HG02840 (cell line): ENCODE measurements around the gene EMID1.
A peak's percentile ranks its signal among the peaks of the same experiment; 100 is the strongest.

Experiments
- ATAC-seq: cut with Tn5 transposase; IDR thresholded peaks from one replicate; pipeline ENCODE4 v1.9.1; 2021; ENCODE audit warnings: mild to moderate bottlenecking, moderate library complexity, moderate number of reproducible peaks; ENCODE audit not compliant: unreplicated experiment, low FRiP score

Gene EMID1

GRCh38 chr22:29205594-29206371 is at the start of gene EMID1:
Gene EMID1, plus strand, starts transcription at chr22:29205896. Its CDS starts 143 bp downstream, at chr22:29206039.
- ATAC-seq, result no peak

DNA sequence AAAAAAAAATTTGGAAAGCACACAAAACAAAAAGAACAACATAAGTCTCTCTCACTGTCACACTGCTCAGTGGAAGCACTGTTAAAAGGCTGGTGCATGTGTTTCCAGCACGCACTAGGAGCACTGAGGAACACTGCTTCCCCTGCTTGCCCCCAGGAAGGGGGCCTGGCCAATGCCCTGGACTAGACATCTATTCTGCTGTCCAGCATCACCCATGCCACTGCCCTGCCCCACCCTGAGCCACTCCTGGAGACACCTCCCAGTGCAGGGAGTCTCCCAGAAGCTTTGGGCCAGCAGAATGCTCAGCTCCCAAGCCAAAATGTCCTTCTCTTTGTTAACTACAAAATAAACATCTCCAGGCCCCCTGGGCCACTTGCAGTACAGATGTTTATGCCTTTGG is 49.7 kb upstream of the EMID1 start:
- no peak for ATAC-seq

DNA sequence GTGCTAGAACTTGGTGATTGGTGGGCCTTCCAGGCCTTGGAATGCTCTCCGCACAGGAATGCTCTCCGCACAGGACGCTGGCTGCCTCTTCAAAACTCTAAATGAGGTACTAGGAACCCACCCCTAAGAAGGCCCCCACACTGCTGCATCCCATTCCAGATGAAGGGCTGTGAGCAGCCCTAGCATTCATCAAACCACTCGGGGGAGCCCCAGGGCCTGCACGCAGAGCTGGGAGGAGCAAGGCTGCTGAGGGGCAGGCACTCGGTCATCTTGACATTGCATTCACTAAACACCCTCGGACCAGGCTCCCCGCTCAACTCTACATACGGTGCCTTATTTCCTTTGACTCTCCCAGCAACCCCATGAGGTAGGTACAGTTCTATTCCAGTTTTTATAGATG is 49.2 kb upstream of the EMID1 start:
- no peak for ATAC-seq

- ATAC-seq, result no peak
Observed at GRCh38 chr22:29157759-29158535, 47.7 kb upstream of the EMID1 start.

GRCh38 chr22:29158546-29158945 is 47.1 kb upstream of the EMID1 start:
- no peak for ATAC-seq

- ATAC-seq, result no peak
Observed at GRCh38 chr22:29163808-29164207, 41.9 kb upstream of the EMID1 start.

DNA sequence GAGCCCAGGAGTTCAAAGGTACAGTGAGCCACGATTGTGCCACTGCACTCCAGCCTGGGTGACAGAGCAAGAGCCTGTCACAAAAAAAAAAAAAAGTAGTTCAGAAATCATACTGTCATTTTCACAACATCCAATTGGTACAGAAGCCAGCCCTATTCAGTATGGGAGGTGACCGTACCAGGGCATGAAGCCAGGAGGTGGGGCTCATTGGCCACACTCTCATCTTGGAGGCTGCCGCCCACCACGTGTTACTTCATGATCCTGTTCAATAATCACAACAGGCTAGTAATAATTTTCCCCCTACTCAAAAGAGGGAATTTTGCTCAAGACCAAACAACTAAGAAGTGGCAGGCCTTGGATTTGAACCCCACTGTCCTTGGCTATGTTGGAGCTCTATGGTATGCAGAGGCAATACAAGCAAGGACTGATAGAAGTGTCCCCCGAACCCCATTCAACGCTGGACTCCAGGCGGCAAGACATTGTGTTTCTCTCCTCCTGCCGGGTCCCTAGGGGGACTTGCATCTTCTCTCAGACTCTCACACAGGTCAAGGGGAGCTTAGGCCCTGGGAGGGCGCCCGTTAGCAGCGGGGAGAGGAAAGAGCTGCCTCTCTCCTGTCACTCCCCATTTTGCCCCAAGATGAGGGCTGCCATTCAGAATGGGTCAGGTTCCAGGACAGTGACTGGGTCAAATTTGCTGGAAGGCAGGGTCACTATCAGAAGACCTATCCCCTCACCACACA is 40.2 kb upstream of the EMID1 start:
- ATAC-seq, result no peak

GRCh38 chr22:29166180-29166579 is 39.5 kb upstream of the EMID1 start:
- no peak for ATAC-seq

- ATAC-seq, result peak; percentile 90
Observed at GRCh38 chr22:29167032-29167911, 38.4 kb upstream of the EMID1 start.

GRCh38 chr22:29171721-29172120 is 34.0 kb upstream of the EMID1 start:
- no peak for ATAC-seq

DNA sequence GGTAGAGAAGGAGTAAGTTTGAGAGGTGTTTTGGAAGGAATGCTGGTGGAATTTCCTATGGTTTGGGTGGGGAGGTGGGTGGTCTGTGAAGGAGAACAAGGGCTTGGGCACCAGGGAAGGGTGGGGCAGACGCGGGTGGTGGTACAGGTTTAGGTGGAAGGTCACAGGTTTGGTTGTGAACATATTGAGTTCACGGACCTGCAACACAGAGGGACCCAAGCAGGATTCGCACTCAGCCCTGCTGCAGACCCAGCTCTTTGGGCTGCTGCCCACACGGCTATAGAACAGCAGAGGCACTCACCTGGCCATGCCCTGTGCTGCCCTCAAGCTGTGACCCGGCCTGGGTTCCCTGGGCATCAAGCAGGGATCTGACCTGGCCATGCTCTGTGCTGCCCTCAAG is 33.5 kb upstream of the EMID1 start:
- no peak for ATAC-seq

GRCh38 chr22:29175312-29175835 is 30.3 kb upstream of the EMID1 start:
- no peak for ATAC-seq

DNA sequence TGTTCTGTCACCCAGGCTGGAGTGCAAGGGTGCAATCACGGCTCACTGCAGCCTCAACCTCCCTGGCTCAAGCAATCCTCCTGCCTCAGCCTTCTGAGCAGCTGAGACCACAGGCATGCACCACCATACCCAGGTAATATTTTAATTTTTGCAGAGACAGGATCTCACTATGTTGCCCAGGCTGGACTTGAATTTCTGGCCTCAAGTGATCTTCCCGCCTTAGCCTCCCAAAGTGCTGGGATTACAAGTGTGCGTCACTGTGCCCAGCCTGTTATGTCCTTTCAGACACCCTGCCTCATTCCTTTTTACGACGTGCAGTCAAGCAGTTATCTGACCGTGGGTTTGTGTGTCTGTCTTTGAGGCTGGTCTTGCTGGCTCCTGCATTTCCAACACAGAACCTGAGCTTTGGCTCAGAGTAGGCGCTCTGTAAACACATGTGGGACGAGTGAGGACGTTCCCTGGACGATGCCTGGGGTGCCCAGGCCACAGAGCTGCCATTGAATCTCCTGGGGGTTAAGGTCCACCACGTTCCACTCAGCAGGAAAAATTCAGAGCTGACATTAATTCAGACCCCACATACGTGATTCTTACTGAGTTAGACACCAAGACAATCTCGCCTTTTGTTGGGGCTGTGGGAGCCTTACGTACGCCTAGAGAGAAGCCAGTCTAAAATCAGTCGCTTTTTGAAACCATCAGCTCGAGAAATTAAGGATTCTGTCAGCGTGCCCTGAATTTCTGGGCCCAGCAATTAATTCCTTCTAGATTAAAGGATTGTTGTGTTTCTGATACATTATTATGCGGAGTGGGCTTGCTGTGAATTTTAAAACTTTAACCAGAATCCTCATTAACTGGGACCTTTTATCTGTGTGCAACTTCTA is 21.5 kb upstream of the EMID1 start:
- no peak for ATAC-seq

DNA sequence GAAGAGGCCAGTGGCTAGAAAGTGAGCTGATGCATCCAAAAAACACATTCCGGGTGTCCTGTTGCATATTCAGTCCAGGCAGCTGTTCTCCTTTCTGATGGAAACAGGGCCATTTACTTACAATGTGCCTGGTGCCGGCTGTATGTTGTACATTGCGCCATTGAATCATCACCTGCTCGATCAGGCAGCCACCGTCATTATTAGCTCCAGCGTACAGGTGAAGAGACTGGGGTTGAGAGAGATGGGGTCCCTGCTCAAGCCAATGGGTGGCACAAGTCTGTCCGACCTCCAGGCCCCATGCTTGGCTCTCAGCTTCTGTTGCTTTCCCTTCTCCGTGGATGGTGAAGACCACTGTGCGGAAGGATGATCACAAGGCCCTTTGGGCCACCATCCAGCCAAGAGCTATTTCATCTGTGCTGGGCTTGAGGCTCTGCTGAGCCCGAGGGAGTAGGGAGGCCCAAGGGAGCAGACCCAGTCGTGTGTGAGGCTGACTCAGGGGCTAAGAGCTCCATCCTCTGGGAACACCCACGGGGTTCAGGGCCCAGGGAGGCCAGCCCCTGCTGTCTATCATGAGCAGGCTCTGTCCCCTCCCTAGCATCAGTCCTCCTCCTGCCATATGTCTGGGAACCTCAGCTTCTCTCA is 20.7 kb upstream of the EMID1 start:
- no peak for ATAC-seq

DNA sequence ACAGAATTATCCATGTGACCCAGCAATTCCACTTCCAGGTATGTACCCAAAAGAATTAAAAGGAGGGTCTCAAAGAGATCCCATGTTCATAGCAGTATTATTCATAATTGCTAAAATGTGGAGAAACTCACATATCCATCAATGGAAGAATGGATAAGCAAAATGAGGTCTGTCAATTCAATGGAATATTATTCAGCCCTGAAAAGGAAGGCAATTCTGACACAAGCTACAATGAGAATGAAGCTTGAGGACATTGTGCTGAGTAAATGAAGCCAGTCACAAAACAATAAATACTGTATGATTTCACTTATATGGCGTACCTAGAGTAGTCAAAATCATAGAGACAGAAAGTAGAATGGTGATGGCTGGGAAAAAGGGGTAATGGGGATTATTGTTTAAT is 19.4 kb upstream of the EMID1 start:
- ATAC-seq, result no peak

DNA sequence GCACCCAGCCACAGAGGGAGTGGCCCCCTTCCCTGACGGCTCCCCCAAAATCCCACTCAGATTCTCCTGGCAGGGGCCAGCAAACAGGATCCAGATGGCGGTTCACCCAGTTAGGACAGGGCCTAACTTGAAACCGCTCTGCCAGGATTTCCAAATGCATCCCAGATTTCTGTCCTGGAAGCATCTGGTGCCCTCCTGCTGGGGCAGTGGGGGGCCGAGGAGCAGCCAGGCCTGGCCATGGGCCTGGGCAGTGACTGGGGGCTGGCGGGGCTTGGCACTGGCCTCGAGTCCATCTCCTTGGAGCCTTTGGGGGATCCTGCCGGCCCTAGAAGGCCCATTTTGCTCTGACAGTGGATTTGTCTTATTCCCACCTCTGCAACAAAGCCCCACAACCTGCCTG is 17.9 kb upstream of the EMID1 start:
- no peak for ATAC-seq

GRCh38 chr22:29190051-29190450 is 15.6 kb upstream of the EMID1 start:
- no peak for ATAC-seq

DNA sequence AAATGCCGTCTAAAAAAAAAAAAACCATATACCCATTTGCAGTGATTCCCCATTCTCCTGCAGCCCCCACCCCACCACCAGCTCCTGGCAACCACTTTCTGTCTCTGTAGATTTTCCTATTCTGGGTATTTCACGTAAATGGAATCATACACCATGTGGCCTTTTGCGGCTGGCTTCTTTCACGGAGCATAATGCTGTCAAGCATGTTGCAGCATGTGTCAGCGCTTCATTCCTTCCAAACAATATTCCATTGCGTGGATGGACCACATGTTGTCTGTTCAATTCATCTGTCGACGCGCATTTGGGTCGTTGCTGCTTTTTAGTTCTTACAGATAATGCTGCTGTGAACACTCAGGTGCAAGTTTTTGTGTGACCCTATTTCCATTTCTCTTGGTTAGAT is 14.8 kb upstream of the EMID1 start:
- ATAC-seq, result no peak

- ATAC-seq, result no peak
Observed at GRCh38 chr22:29193021-29193420, 12.7 kb upstream of the EMID1 start.
